ENCODE results near the gene RBPMS2. TPM values are rescaled to one million over a fixed set of nuclear protein-coding genes. Genes with fewer than 3 reads are reported as not detected.

Gene RBPMS2
- polyA plus RNA-seq, 1 experiment, result 0.67 TPM

DNA sequence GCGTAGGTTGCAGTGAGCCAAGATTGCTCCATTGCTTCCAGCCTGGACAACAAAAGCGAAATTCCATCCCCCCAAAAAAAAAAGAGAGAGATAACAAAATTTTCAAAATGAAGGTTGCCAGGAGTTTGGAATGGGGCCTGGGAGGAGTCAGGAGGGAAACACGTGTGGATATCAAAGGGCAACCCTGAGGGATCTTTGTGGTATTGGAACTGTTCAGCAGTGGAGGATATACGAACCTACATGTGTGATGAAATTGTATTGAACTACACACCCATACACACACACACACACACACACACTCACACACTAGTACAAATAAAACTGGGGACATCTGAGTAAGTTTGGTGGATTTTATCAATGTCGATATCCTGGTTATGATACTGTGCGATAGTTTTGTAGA is 61.8 kb downstream of the RBPMS2 start:
- H3K27me3 ChIP-seq (ENCODE audit: control insufficient read depth, insufficient read depth, low read length), result no peaks in the 10 kb centered on the region
- ChIA-PET POLR2A (no interaction called here), CTCF (interaction anchor here (1.4 to 3.1 kb wide), 2 partner anchors 14 to 27 kb away, joined by 3 to 9 read pairs; no protein-coding TSS in a partner anchor)
- no peaks in the 10 kb centered on the region for H3K36me3 ChIP-seq (ENCODE audit: control insufficient read depth, insufficient read depth, low read length)
- TF ChIP-seq, protein P1, sequence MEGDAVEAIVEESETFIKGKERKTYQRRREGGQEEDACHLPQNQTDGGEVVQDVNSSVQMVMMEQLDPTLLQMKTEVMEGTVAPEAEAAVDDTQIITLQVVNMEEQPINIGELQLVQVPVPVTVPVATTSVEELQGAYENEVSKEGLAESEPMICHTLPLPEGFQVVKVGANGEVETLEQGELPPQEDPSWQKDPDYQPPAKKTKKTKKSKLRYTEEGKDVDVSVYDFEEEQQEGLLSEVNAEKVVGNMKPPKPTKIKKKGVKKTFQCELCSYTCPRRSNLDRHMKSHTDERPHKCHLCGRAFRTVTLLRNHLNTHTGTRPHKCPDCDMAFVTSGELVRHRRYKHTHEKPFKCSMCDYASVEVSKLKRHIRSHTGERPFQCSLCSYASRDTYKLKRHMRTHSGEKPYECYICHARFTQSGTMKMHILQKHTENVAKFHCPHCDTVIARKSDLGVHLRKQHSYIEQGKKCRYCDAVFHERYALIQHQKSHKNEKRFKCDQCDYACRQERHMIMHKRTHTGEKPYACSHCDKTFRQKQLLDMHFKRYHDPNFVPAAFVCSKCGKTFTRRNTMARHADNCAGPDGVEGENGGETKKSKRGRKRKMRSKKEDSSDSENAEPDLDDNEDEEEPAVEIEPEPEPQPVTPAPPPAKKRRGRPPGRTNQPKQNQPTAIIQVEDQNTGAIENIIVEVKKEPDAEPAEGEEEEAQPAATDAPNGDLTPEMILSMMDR (IDR thresholded peaks at IDR 0.05; ENCODE audit: insufficient read depth, low read depth, low read length), result no peak
- no peak overlapping the region for H3K4me3 ChIP-seq (ENCODE audit: low read depth, low read length)
- no peak for DNase-seq (ENCODE audit: low read depth)

DNA sequence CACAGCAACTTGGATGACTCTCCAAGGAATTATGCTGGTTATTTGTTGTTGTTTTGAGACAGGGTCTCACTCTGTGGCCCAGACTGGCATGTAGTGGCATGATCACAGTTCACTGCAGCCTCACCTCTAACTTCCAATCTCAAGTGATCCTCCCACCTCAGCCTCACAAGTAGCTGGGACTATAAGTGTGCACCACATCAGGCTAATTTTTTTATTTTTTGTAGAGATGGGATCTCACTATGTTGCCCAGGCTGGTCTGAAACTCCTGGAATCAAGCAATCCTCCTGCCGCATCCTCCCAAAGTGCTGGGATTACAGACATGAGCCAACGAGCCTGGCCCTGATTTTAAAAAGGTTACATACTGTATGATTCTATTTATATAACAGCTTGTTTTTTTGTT is 63.0 kb downstream of the RBPMS2 start:
- Histone ChIP-seq H3K36me3 (ENCODE audit: control insufficient read depth, insufficient read depth, low read length) (no peaks in the 10 kb centered on the region), H3K27me3 (ENCODE audit: control insufficient read depth, insufficient read depth, low read length) (no peaks in the 10 kb centered on the region), H3K4me3 (ENCODE audit: low read depth, low read length) (no peak overlapping the region)
- ChIA-PET CTCF (interaction anchor here (1.2 to 3.1 kb wide), 3 partner anchors 16 to 26 kb away, joined by 3 to 9 read pairs (median 4); no protein-coding TSS in a partner anchor), POLR2A (no interaction called here)
- TF ChIP-seq, protein P1 (IDR thresholded peaks at IDR 0.05; ENCODE audit: insufficient read depth, low read depth, low read length), result no peak
- DNase-seq (ENCODE audit: low read depth), result no peak

DNA sequence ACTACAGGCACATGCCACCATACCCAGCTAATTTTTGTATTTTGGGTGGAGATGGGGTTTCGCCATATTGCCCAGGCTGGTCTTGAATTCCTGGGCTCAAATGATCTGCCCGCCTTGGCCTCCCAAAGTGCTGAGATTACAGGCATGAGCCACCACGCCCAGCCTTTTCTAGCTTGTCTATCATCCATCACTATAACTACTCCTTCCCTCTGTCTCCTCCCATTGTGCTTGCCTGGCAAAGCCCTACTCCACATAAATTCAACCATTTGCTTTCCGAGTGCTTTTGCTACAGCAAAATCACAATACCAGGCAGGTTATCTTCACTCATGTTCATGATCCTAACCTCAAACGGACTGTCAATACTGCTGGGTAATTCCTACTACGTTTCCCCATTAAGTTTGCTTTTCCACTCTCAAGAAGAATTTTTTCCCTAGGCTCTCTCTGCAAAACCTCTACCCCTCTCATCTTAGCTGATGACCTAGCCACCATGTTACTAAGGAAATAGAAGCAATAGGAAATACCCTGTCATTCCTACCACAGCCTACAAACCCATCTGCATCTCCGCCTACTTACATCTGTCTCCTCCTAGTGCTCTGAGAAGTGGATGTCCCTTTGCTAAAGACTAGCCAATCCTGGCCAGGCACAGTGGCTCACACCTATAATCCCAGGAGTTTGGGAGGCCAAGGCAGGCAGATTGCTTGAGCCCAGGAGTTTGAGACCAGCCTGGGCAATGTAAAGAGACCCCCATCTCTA is 64.5 kb downstream of the RBPMS2 start:
- no peak for DNase-seq (ENCODE audit: low read depth)
- Histone ChIP-seq H3K27me3 (ENCODE audit: control insufficient read depth, insufficient read depth, low read length) (no peaks in the 10 kb centered on the region), H3K36me3 (ENCODE audit: control insufficient read depth, insufficient read depth, low read length) (no peaks in the 10 kb centered on the region), H3K4me3 (ENCODE audit: low read depth, low read length) (no peak overlapping the region)
- TF ChIP-seq, protein P1 (IDR thresholded peaks at IDR 0.05; ENCODE audit: insufficient read depth, low read depth, low read length), result no peak
- ChIA-PET POLR2A (no interaction called here), CTCF (interaction anchor here (0.9 to 3.1 kb wide), 3 partner anchors 17 to 21 kb away, joined by 4 to 13 read pairs (median 9); no protein-coding TSS in a partner anchor)

DNA sequence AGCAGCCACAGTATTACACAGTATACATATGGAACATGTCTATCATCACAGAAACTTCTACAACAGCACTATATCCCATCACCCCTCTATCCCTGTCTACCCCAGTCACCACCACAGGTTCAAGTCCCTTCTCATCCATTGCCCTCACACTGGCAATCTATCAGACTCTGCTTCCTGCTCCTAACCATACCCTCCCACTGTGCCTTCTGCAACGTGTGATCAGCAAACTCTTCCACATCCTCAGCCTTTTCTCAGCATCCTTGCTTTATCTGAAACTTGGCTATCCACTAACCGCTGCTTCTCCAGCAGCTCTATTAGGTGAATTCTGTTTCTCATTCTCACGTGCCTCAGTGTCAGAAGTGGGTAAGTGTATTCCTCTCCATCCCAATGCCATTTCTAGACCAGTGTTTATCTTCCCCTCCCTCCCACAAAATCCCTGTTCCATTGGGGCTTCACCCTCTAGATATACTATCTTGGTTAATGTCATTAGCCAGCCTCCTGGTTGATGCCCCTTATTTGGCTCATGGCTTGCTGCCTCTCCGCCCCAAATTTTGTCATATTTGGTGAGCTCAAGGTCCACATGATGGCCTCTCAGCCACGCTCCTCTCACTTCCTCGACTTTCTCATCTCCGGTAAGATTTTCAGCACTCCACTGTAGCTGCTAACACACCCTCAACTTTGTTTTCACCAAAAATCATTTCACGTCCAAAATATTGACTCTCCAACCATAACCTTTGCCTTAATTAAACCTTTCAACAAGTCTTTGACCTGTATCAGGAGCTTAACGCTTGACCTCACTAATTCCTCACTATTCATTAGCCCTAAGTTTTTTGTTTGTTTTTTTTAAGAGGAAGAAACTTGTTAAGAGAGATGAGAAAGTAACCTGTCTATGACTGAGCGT is 69.1 kb downstream of the RBPMS2 start:
- CTCF ChIA-PET, result interaction anchor here (0.6 to 2.8 kb wide), 6 partner anchors 13 to 136 kb away, joined by 3 to 19 read pairs (median 3); no protein-coding TSS in a partner anchor

More for the DNA sequence above, 69.1 kb downstream of the RBPMS2 start:
- TF ChIP-seq, protein P1 (IDR thresholded peaks at IDR 0.05; ENCODE audit: insufficient read depth, low read depth, low read length), result no peak
- H3K27me3 ChIP-seq (ENCODE audit: control insufficient read depth, insufficient read depth, low read length), result no peaks in the 10 kb centered on the region
- POLR2A ChIA-PET, result interaction anchor here (0.5 kb wide), 1 partner anchor 103 kb away, joined by 6 read pairs; no protein-coding TSS in a partner anchor
- no peaks in the 10 kb centered on the region for H3K36me3 ChIP-seq (ENCODE audit: control insufficient read depth, insufficient read depth, low read length)
- H3K4me3 ChIP-seq (ENCODE audit: low read depth, low read length), result no peak overlapping the region
- DNase-seq (ENCODE audit: low read depth), result no peak

Measured in BJ (cell line).